HG03135 (cell line): Measurements from ENCODE around the gene CLEC4G.
"Not testable (repeated sequence)": the region's sequence is repeated elsewhere in the genome, so short reads cannot be mapped to it uniquely, and the experiment has no call there.

Source experiments
- ATAC-seq: cut with Tn5 transposase; IDR thresholded peaks from one replicate; pipeline ENCODE4 v1.9.1; 2021; ENCODE audit warnings: mild to moderate bottlenecking, moderate library complexity; ENCODE audit not compliant: unreplicated experiment

Gene CLEC4G, protein sequence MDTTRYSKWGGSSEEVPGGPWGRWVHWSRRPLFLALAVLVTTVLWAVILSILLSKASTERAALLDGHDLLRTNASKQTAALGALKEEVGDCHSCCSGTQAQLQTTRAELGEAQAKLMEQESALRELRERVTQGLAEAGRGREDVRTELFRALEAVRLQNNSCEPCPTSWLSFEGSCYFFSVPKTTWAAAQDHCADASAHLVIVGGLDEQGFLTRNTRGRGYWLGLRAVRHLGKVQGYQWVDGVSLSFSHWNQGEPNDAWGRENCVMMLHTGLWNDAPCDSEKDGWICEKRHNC

DNA sequence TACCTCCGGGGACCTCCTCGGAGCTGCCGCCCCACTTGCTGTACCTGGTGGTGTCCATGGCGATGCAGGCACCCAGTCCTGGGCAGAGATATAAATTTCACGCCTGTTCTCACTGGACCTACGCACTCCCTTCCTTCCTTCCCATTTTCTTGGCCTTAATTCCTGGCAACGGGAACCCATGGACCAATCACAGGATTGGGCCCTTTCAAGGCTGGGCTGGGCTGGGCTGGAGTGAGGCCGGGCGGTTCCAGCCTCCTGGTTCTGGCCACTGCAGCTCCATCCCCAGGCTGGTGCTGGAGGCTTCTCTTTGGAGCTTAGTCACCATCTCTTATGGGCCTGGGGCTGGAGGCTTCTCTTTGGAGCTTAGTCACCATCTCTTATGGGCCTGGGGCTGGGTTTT is at the start of gene CLEC4G:
TSS of gene CLEC4G (minus strand) at position 66 of the 400 bp plus-strand sequence. CDS start at position 58, 8 bp downstream.
- ATAC-seq = no peak

DNA sequence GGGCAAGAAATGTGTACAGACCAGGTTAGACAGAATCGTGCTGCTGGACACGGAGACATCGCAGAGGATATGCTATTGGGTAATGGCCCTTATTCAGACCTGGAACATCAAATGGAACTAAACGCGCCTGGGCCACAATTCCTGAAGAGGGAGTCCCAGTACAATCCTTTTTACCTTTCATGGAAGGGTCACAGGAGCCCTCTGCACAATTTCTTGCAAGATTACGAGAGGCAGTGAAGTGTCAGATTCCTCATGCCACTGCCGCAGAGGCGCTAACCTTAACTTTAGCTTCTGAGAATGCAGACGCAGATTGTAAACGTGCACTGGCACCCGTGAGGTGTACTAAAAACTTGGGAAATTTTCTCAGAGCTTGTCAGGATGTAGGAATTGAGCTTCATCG is 49.2 kb upstream of the CLEC4G start:
- no peak for ATAC-seq

DNA sequence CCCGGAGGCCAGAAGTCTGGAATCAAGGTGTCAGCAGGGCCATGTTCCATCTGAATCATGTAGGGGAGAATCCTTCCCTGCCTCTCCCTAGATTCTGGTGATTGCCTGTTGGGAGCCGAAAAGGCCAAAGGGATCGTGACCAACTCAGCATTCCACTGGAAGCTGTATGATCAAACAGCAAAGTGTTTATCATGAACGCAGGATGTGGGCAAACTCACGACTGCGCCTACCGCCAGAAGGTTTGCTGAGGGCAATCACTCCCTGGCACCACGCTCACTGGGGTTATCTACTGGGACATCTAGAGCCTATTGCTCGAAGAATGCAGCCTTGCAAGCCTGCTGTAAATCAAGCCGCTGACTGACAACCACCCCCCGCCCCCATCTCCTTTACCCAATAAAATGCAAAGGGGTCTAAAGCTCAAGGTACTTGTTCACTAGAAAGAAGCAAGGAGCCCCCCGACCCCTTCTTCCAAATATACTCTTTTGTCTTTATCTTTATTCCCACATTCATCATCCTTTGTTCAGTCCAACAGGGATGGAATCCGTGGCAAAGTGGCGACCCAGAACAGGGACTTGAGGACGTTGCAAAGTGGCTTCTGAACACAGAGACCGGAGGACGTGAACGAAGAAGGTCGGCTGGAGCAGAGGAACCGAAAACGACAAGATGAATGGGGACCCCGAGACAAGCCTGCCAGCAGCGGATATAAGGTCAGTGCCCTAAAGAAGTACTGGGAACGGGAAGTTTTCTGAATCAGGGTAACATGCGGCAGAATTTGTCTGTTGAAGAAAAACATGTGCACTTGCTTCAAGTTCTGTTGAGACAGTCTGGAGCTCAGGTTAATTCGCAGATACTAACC is 47.9 kb upstream of the CLEC4G start:
- no peak for ATAC-seq

DNA sequence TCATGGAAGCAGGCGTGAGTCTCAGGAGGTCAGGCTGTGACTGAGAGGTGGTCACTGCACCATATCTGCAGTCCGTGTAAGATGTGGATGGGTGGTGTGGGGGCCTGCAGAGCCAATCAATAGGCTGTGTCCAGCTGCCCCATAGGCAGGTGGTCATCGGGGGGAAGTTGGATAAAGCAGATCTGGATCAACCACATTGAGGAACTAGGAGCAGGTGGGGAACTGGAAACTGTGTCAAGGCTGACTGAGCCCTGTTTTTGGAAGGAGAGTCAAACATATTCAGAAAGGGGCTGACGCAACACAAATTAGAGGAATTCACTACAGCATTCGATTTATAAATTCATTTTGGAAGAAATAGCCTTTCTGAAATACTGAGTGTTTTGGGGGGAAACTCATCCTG is 46.2 kb upstream of the CLEC4G start:
- ATAC-seq = no peak

DNA sequence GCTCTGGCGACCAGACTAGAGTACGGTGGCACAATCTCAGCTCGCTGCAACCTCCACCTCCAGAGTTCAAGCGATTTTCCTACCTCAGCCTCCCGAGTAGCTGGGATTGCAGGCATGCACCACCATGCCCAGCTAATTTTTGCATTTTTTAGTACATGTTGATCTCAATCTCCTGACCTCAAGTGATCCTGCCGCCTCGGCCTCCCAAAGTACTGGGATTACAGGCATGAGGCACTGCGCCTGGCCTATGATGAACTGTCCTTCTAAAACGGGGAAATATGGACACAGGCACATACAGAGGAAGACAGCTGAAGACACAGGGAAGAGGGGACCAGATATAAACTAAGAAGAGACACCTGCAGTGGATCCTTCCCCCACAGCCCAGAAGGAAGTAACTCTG is 43.9 kb upstream of the CLEC4G start:
- no peak for ATAC-seq

DNA sequence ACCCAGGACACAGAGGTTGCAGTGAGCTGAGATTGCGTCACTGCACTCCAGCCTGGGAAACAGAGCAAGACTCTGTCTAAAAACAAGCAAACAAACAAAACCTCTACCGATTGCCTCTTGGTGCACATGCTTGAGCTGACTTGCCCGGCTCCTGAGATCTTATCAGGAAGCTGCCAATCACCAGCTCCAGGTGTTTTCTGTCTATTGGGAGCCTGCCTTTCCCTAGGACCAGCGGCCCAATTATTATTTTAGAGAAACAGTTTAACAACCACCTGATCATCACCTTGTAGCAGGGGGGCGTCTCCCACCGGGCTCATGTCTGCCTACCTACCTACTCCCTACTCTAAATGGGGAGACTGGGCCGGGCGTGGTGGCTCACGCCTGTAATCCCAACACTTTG is 41.9 kb upstream of the CLEC4G start:
- no peak for ATAC-seq

DNA sequence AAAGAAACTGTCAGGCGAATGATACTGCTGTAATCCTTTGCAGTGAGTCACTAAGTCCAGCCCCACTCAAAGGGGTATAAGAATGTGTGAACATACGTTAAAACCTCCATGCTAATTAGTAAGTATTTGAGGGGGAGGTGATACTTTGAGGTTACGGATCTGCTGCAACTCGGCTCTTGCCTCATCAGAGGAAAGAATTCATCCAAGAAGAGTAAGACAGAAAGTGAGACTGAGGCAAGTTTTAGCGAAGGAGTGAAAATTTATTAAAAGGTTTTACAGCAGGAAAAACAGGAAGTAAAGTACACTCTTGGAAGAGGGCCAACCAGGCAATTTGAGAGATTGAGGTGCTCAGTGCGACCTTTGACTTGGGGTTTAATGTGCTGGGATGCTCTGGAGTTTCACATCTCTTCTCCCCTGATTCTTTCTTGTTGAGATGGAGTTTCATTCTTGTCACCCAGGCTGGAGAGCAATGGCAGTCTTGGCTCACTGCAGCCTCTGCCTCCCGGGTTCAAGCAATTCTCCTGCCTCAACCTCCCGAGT is 40.9 kb upstream of the CLEC4G start:
- ATAC-seq = no peak

DNA sequence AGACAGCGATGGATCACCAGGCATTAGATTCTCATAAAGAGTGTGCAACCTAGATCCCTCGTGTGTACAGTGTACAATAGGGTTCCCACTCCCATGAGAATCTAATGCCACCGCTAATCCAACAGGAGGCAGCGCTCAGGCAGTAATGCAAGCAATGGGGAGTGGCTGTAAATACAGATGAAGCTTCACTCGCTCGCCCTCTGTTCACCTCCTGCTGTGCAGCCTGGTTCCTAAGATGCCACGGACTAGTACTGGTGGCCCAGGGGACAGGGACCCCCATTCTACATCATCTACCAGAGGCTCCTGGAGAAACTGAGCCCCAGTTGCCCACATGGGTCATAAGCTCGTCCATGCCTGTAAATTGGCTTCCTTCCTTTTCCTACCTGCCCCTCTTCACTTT is 39.2 kb upstream of the CLEC4G start:
- ATAC-seq = no peak

DNA sequence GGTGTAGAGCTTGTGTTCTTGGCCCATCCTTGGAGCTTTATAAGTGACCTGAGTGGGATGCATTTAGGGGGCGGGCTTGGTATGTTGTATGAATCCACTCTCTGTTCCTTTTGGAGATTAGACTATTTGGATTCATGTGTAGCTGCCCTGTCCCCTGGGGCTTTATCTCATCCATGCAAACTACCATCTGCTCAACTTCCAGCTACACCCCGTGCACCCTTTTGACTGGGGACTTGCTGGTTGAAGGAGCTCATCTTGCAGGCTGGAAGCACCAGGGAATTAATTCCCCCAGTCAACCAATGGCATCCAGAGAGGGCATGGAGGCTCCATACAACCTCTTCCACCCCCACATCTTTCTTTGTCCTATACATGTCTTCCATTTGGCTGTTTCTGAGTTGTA is 37.3 kb upstream of the CLEC4G start:
- no peak for ATAC-seq

DNA sequence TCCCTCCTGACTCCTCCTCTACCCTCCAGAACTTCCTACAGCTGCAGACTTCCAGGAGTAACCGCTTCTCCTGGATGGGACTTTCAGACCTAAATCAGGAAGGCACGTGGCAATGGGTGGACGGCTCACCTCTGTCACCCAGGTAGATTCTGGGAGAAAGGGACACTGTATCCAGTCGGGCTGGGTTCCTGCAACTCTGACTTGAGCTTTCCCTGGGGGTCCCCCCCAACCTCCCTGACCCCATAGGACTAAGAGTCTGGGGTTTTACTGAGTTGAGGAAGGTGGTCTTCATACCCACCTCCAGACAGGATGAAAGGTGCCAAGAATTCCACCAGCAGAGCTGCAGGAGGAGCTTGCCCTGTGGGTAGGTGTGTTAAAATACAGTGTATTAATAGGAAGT is 35.6 kb upstream of the CLEC4G start:
- ATAC-seq = no peak

DNA sequence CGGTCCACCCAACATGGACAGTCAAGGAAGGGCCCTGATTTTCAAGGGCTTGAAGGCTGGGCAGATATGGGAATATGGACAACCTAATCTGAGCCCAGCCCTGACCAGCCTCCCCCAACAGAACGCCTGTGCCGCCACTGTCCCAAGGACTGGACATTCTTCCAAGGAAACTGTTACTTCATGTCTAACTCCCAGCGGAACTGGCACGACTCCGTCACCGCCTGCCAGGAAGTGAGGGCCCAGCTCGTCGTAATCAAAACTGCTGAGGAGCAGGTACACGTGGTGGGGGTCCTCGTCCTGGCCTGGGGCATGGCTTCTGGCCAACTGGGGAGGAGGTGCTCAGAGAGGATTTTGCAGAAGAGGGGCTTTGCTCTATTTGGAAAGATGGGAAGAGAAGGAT is 34.6 kb upstream of the CLEC4G start:
- no peak for ATAC-seq

DNA sequence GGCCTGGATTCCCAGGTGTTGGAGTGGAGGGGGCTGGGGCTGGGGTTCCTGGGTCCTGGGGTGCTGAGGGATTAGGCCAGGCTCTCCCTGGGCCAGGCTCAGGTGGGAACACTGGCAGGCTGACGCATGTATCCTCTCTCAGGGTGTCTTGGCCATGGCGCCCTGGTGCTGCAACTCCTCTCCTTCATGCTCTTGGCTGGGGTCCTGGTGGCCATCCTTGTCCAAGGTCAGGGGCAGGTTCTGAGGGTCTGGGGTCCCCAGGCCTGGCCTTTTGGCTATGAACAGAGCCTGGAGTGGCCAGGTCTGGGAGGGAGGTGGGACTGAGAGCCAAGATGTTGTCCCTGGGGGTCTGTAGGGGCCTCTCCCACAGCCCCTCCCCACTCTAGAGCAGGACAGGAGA is 33.1 kb upstream of the CLEC4G start:
- ATAC-seq = not testable (repeated sequence)

DNA sequence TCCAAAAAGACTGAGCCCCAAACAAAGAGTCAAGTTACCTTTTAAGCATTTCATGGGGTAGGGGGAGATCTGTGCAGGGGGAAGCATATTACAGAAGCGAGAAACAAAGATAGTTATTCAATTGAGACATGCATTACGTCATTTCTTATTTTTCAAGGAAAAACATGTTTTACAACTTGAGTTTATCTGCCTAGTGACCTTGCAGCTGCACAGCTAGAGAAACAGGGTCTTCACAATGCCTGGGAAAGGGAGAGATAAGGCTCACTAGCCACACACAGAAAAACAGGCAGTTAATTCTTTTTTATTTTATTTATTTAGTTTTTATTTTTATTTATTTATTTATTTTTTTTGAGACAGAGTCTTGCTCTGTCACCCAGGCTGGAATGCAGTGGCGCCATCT is 32.2 kb upstream of the CLEC4G start:
- not testable (repeated sequence) for ATAC-seq

DNA sequence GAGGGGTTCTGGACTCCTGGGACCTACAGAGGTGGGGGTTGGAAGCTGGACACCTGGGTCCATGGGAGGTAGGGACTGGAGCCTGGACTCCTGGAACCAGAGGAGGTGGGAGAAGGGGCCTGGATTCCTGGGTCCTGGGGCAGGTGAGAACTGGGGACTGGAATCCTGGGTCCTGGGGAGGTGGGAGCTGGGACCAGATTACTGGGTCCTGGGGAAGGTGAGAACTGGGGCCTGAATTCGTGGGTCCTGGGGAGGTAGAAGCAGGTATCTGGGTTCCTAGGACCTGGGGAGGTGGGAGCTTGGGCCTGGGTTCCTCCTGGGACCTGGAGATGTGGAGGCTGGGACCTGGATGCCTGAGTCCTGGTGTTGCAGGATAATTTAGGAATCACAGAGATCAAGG is 31.8 kb upstream of the CLEC4G start:
- ATAC-seq = no peak

DNA sequence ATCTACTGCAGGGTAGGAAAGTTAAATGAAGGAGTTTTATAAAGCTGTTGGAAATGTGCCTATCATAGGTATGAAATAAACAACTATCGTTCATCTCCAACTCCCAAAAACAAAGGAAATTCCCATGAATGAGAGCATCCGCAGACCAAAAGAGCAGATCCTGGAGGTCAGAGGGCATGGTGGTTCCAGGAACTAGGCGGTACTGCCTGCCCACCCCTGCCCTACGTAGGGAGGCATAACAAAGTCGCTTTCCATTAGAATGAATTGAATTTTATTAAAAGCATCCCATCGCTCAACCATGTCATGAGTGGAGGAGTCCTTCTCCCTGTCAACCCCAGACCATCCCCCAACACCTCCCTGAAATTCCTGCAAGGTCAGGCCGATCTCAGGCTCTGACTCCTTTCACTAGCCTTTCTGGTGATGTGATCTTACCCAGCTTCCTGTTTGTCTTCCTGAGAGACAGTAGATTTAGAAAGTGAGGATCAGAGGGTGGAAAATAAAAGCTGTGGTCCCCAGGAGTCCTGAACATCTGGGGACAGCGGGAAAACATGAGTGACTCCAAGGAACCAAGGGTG is 30.9 kb upstream of the CLEC4G start, which contains the start of gene CLEC4M:
TSS of gene CLEC4M (plus strand) at position 525 of the 575 bp plus-strand sequence. CDS start at position 549, 24 bp downstream.
- ATAC-seq = no peak

DNA sequence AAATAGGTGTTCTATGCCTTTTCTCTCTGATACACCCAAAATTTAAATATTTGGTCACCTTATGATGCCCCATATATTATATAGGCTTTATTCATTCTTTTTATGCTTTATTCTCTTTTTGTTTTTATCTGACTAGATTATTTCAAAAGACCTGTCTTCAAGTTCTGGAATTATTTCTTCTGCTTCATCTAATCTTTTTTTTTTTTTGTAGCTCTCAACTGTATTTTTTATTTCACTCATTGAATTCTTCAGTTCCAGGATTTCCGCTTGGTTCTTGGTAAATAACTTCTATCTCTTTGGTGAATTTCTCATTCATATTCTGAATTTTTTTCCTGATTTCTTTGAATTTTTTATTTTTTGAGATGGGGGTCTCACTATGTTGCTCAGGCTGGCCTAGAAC is 27.2 kb upstream of the CLEC4G start:
- ATAC-seq = no peak

DNA sequence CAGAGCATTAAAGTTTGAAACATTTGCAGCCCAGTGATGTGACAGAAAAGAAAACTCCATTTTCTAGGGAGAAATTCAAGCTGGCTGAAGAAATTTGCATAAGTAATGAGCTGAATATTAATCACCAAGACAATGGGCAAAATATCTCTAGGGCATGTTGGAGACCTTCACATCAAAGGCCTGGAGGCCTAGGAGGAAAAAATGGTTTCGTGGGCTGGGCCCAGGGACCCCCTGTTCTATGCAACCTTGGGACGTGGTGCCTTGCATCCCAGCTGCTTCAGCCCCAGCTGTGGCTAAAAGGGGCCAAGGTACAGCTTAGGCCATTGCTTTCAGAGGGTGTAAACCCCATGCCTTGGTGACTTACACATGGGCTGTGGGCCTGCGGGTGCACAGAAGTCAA is 25.4 kb upstream of the CLEC4G start:
- no peak for ATAC-seq

DNA sequence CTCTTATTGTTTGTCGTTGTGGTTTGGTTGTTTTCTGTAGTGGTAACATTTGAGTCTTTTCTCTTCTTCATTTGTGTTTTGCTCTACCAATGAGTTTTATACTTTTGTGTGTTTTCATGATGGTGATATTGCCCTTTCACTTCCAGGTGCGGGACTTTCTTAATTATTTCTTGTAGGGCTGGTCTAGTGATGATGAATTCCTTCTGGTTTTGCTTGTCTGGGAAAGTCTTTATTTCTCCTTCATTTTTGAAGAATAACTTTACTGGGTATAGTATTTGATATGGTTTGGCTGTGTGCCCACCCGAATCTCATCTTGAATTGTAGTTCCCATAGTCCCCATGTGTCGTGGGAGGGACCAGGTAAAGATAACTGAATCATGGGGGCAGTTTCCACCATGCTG is 24.3 kb upstream of the CLEC4G start:
- ATAC-seq = no peak

DNA sequence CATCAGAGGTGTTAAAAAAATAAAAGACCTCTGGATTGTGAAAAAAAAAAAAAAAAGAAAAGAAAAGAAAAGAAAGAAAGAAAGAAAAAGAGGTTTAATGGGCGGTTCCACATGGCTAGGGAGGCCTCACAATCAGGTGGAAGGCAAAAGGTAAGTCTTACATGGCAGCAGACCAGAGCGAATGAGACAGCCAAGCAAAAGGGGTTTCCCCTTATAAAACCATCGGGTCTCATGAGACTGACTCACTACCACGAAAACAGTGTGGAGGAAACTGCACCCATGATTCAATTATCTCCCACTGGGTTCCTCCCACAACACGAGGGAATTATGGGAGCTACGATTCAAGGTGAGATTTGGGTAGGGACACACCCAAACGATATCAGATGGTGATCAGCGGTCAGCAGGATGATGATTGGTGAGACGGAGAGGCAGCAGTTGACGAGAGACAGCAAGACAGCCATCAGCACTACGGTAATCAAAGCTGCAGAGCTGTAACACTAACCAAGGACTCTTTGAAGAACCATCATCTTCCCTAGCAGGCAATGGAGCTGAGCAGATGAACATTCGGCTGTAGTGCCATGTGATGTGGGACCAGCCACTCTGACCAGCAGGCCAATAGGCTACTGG is 19.4 kb upstream of the CLEC4G start:
- ATAC-seq = no peak

DNA sequence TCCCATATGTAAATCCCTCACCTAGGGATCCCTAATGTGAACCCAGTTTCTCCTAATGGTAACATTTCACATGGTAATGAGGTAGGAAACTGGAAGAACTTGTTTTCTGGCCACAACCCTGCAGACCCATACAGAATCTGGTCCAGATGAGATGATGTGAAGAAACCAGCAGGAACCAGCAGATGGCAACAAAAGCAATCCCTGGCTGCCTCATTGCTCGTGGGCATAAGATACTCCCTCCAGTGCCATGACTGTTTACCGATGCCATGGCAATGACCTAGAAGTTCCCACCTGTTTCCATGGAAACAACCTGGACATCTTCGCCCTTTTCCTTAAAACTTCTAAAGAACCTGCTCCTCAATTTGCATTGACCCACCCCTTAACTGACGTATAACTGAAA is 16.8 kb upstream of the CLEC4G start:
- ATAC-seq = no peak

DNA sequence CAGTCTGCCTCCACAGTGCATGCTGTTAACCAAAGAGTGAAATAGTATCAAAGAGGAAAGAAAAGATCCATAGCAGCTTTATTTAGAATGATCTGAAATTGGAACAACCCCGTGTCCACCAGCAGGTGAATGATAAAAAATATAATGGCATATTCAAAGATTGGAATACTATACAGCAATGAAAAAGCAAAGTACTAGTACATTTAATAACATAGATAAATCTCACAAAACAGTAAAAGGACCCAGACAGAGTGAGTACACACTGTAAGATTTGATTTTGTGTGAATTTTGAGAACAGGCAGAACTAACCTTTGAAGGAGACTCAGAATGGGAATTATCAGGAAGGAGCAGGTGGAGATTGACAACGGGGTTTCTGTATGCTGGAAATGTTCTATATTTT is 16.3 kb upstream of the CLEC4G start:
- ATAC-seq = no peak
